Activated T-cell treated with anti-CD3 and anti-CD28 coated beads, Interleukin-2, amount 50 U/mL, for 72 hours (primary cell): ENCODE data around the gene LITAF. TPM values are rescaled to one million over a fixed set of nuclear protein-coding genes. Genes with fewer than 3 reads are reported as not detected.

Experiments
- ATAC-seq, 2 donors: fragments of 150-1000 bp; cut with Tn5 transposase; replicated peaks in 1 of 2; 2 replicates each; pipeline ENCODE4 v1.10.0; 2021; ENCODE audit warnings: moderate library complexity in 2 of 2, mild to moderate bottlenecking in 1 of 2
- DNase-seq, 2 donors: peaks; one replicate each; pipeline ENCODE4 v3.0.0; 2021 to 2022; ENCODE audit warnings: mixed read lengths in 1 of 2
- H3K27ac Mint-ChIP-seq: one replicate; pipeline ENCODE4 v1.8.0; 2022; ENCODE audit warnings: mild to moderate bottlenecking, moderate library complexity, mixed read lengths
- H3K27me3 Mint-ChIP-seq: one replicate; pipeline ENCODE4 v1.8.0; 2022; ENCODE audit warnings: low read depth, mixed read lengths
- H3K36me3 Mint-ChIP-seq, 2 donors: one replicate each; pipeline ENCODE4 v1.8.0; 2022; ENCODE audit warnings: mixed read lengths in 2 of 2, mild to moderate bottlenecking in 1 of 2; ENCODE audit not compliant: insufficient read depth in 2 of 2
- H3K4me1 Mint-ChIP-seq: one replicate; pipeline ENCODE4 v1.8.0; 2022; ENCODE audit warnings: low read depth, mixed read lengths
- H3K4me3 Mint-ChIP-seq, 2 donors: one replicate each; pipeline ENCODE4 v1.8.0; 2022; ENCODE audit warnings: mild to moderate bottlenecking in 2 of 2, mixed read lengths in 2 of 2, moderate library complexity in 2 of 2
- H3K9me3 Mint-ChIP-seq, 2 donors: one replicate each; pipeline ENCODE4 v1.8.0; 2022; ENCODE audit warnings: mixed read lengths in 2 of 2
- total RNA-seq, 2 donors: library from RNA; stranded (reverse); gene quantifications; one replicate each; pipeline ENCODE4 v1.2.3, GENCODE V29; 2022

LITAF gene
- total RNA-seq, 2 donors from 2014 or later, result 110 to 137 TPM

DNA sequence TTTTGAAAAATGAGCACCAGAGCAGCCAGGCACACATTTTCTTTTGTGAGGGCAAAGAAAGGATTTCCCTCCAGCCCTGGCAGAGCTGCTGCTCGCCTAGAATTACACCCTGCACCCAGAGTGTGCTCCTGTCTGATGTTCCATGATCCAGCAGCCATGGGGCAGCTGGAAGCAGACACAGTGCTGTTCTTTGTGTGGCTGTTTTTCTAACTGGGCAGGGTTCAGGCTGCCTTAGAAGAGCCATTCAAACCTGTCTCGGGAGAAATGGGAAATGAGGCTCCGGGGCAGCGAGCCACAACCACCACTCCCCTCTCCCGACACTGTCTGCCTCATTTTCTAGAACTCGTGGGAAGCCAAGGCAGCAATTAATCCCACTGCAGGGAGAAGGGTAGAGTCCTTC, 28.9 kb downstream of the LITAF start:
- Mint-ChIP-seq H3K27ac (peak overlapping the region; percentile 87), H3K27me3 (no peaks in the 10 kb centered on the region), H3K4me3 (no peak overlapping the region), H3K9me3 (no peaks in the 10 kb centered on the region), H3K36me3 (peaks cover 14 to 31% of the 10 kb centered on the region in 2 donors), H3K4me1 (peaks cover 51% of the 10 kb centered on the region)
- ATAC-seq (no peak), DNase-seq (no peak)

DNA sequence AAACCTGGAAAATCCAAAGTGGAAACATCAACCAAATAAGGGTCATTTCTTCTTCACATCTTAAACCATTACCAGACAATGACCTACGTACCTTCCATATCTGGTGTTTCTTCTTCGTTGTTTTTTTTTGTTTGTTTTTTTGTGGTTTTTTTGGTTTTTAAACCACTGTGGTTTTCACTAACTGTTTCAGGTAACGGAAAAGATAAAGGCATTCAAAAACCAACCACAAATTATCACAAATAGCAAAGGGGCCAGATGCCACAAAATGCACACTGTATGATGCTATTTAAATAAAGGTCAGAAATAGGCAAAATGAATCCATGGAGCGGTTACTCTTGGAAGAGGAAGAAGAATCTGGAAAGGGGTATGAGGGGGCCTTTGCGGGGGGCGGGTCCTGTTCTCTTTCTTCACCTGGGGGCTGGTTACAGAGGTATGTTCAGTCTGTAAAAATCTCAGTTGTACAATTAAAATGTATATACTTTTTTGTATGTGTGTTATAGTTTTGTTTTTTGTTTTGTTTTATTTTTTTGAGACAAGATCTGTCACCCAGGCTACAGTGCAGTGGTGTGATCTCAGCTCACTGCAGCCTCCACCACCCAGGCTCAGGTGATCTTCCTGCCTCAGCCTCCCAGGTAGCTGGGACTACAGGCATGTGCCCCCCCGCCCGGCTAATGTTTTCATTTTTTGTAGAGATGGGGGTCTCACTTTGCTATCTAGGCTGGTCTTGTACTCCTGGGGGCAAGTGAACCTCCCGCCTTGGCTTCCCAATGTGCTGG, 29.6 kb downstream of the LITAF start:
- peaks cover 16 to 35% of the 10 kb centered on the region in 2 donors for H3K36me3 Mint-ChIP-seq
- H3K27ac Mint-ChIP-seq, result peak overlapping the region; percentile 85
- H3K27me3 Mint-ChIP-seq, result no peaks in the 10 kb centered on the region
- peak overlapping the region in 1 of 2 donors; percentile 31 for H3K4me3 Mint-ChIP-seq
- ATAC-seq (no peak), DNase-seq (no peak)
- H3K4me1 Mint-ChIP-seq, result peaks cover 45% of the 10 kb centered on the region
- no peaks in the 10 kb centered on the region for H3K9me3 Mint-ChIP-seq

DNA sequence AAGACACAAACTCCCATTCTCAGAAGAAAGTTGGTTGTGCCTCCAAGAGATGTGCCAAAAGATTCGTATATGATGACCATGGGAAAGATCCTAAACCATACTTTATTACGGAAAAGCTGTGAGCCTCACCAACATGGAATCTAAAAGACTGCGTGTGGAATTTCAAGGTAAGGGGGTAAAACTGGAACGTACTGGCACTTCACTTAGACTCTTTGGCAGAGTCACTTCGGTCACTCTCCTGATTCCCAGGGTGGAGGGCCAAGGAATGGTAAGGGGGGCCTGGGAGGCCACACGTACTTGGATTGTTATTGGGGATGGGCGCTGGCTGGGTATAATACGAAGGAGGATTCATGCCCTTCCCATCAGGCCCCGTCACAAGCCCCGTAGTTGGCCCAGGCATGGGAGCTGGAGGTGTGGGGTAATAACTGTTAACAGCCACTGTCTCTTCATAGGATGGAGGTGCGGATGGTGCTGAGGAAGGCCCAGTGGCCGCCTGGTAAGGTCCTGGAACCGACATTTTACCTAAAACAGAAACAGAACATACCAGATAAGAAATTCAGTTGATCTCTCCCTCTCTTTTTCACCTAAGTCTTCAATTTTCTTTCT, 30.4 kb downstream of the LITAF start:
- Mint-ChIP-seq H3K9me3 (no peaks in the 10 kb centered on the region), H3K27ac (peak overlapping the region; percentile 85), H3K27me3 (no peaks in the 10 kb centered on the region), H3K36me3 (peaks cover 16 to 35% of the 10 kb centered on the region in 2 donors), H3K4me1 (peaks cover 37% of the 10 kb centered on the region), H3K4me3 (no peak overlapping the region)
- ATAC-seq (no peak), DNase-seq (no peak)

DNA sequence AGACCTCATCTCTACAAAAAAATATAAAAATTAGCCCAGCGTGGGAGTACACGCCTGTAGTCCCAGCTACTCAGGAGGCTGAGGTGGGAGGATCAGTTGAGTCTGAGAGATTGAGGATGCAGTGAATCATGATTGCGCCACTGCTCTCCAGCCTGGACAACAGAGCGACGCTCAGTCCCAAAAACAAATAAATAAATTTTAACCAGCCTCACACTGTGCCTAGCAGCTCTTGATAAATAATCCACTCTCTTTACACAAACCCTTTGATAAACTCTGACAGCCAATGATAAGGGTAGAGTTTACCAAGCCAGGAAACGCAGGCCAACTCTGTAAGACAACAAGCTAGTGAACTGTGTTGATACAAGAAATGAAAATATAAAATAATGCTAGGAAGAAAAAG, 32.7 kb downstream of the LITAF start:
- Mint-ChIP-seq H3K4me3 (no peak overlapping the region), H3K27me3 (no peaks in the 10 kb centered on the region)

DNA sequence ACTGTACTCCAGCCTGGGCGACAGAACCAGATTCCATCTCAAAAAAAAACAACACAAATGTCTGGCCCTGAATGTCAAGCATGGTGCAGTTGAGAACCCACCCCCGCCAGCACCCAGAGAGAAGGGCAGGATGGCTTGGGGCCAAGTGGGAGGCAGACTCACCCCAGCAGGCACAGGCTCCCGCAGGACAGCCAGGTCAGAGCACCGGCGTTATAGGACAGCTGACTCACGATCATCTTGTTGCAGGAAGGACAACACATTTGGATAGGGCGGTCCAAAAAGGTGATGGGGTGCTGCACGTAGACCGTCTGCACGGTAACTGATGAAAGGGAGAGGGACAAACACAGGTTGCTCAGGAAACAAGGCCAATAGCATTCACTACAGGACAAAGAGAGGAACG, 33.3 kb downstream of the LITAF start:
- H3K27me3 Mint-ChIP-seq, result no peaks in the 10 kb centered on the region
- H3K4me3 Mint-ChIP-seq, result no peak overlapping the region
- no peak overlapping the region for H3K27ac Mint-ChIP-seq
- peaks cover 24 to 55% of the 10 kb centered on the region in 2 donors for H3K36me3 Mint-ChIP-seq
- H3K4me1 Mint-ChIP-seq, result peaks cover 13% of the 10 kb centered on the region
- DNase-seq (no peak), ATAC-seq (no peak)
- H3K9me3 Mint-ChIP-seq, result peaks cover 0 to 2% of the 10 kb centered on the region in 2 donors

More for the DNA sequence above, 32.7 kb downstream of the LITAF start:
- Mint-ChIP-seq H3K9me3 (peaks cover 0 to 2% of the 10 kb centered on the region in 2 donors), H3K36me3 (peaks cover 24 to 51% of the 10 kb centered on the region in 2 donors), H3K27ac (no peak overlapping the region), H3K4me1 (peaks cover 20% of the 10 kb centered on the region)
- DNase-seq (no peak), ATAC-seq (no peak)

DNA sequence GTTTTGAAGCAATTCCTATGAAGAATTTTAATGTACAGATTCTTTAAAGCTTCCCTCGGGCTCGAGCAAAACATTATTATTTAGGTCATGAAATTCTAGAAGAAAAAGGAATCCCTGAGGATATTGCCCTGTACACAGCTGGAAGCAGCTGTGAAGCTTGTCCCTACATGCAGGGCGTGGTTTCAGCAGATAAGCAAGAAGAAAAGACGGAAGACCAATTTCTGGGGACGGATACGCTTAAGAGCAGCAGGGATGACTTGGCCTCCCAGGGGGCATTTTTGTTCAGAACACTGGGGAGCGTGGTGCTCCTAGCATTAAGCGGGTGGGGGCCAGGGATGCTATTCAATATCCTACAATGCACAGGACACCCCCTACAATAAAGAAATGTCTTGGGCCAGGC, 34.3 kb downstream of the LITAF start:
- Mint-ChIP-seq H3K4me3 (no peak overlapping the region), H3K36me3 (peaks cover 24 to 60% of the 10 kb centered on the region in 2 donors), H3K4me1 (peaks cover 5% of the 10 kb centered on the region), H3K27me3 (no peaks in the 10 kb centered on the region), H3K27ac (peak overlapping the region; percentile 60), H3K9me3 (peaks cover 0 to 2% of the 10 kb centered on the region in 2 donors)
- ATAC-seq (no peak), DNase-seq (no peak)

DNA sequence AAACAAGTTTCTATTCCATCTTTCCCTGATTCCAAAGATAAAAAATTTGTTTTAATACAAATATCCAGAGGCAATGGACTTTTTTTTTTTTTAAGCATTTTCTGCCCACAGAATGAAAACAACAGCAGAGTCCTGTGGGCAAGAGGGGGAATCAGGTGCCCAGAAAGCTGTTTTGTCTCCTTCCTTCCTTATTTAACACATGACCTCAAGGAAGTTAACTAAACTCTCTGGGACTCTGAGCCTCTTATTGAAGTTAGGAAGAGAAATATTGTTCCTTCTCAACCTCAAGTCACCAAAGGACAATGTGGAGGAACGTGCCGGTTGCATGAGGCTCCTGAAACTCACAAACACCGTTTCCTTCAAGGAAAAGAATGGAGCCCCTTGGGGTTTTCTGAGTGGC, 34.9 kb downstream of the LITAF start:
- DNase-seq (no peak), ATAC-seq (no peak)
- Mint-ChIP-seq H3K4me3 (no peak overlapping the region), H3K27me3 (no peaks in the 10 kb centered on the region), H3K27ac (no peak overlapping the region), H3K4me1 (peaks cover 2% of the 10 kb centered on the region), H3K9me3 (peaks cover 0 to 2% of the 10 kb centered on the region in 2 donors), H3K36me3 (peaks cover 22 to 58% of the 10 kb centered on the region in 2 donors)

DNA sequence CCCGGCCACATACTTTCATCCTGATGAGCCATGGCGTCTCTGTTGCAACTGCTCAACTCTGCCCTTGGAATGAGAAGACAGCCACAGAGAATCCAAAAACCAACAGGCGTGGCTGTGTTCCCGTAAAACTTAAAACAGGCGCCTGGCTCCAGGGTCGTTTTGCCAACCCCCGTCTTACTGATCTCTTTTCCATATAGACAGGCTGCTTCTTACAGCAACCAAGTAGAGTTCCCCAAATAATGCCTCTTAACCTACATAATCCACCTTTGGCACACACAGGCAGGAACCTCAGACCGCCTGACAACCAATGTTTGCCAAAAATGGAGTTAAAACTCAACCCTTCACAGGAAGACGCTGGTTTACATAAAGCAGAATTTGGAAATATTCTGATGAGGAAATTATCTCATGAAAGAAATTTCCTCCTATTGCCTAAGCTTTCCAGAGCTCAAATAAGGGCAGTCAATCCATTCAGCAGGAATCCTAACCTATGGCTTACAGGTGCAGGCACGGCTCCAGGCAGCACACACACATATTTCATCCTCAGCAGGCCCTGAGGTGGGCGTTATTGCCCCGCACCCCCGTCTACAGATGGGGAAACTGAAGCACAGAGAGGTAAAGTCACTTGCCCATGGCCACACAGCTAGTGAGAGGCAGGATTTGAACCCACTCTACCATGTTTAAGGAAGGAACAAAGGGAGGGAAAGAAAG, 35.8 kb downstream of the LITAF start:
- no peaks in the 10 kb centered on the region for H3K27me3 Mint-ChIP-seq
- H3K4me3 Mint-ChIP-seq, result no peak overlapping the region
- no peak for ATAC-seq
- H3K27ac Mint-ChIP-seq, result peak overlapping the region; percentile 65
- H3K4me1 Mint-ChIP-seq, result no peaks in the 10 kb centered on the region
- peaks cover 16 to 49% of the 10 kb centered on the region in 2 donors for H3K36me3 Mint-ChIP-seq
- peaks cover 0 to 2% of the 10 kb centered on the region in 2 donors for H3K9me3 Mint-ChIP-seq
- DNase-seq, result no peak

DNA sequence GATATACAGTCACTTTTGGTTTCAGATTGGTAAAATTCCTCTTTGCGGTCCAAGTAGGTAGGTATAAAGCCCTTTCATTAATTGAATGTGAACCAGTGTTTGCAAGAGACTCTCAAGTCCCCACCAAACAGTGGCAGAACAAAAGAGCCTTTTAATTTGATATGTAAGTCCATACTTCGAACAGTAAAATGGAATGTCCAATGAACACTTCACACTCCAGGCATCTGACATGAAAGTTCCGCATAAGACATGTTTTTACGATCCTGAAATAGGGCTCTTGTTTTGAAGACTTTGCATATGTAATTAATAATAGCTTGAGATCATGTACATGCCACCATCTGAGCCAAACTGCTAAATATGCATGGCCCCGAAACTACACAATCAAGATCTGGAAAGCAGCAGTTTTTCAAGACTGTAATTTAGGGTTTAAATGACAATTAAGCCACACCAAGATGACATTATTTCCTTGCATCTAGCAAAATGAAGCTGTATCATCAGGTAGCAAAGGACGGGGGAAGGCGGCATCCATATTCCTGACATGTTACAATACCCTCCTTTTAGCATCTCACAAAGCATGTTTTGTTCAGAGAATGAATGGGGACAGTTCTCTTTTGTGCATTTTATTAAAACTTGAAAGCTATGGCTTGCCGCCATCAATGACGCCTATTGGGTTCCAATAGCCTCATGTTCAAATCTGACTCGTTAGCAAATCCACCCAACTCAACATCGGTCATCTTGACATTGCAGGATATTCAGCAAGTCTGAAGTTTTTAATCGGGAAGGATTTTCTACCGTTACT, 39.4 kb downstream of the LITAF start:
- ATAC-seq, result no peak
- no peak overlapping the region for H3K27ac Mint-ChIP-seq
- DNase-seq, result no peak
- H3K27me3 Mint-ChIP-seq, result no peaks in the 10 kb centered on the region
- H3K36me3 Mint-ChIP-seq, result peaks cover 11 to 36% of the 10 kb centered on the region in 2 donors
- H3K4me1 Mint-ChIP-seq, result peaks cover 10% of the 10 kb centered on the region
- H3K4me3 Mint-ChIP-seq, result no peak overlapping the region
- peaks cover 0 to 2% of the 10 kb centered on the region in 2 donors for H3K9me3 Mint-ChIP-seq

DNA sequence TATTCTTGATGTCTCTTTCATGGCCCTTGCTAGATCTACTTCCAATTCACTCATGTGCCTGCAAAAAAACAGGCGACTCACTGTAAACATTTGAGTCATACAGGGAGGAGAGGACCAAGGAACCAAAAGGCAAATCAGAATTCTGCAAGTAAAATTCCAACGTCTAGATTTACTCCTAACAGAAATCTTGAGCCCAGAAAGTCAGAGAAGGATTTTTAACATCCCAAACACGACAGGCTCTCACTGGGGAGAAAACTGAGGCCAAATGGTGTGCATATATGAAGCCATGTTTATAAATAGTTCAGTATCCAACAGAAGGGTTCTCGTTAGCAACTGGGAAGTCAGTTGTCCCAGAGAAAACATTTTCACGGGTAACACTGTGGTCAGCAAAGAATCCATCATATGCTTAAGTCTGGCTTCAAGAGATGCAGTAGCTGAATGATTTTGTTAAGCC, 40.1 kb downstream of the LITAF start:
- Mint-ChIP-seq H3K27ac (no peak overlapping the region), H3K4me1 (peaks cover 10% of the 10 kb centered on the region), H3K9me3 (peaks cover 0 to 2% of the 10 kb centered on the region in 2 donors), H3K27me3 (no peaks in the 10 kb centered on the region), H3K4me3 (no peak overlapping the region), H3K36me3 (peaks cover 10 to 35% of the 10 kb centered on the region in 2 donors)
- no peak for DNase-seq
- ATAC-seq, result no peak

DNA sequence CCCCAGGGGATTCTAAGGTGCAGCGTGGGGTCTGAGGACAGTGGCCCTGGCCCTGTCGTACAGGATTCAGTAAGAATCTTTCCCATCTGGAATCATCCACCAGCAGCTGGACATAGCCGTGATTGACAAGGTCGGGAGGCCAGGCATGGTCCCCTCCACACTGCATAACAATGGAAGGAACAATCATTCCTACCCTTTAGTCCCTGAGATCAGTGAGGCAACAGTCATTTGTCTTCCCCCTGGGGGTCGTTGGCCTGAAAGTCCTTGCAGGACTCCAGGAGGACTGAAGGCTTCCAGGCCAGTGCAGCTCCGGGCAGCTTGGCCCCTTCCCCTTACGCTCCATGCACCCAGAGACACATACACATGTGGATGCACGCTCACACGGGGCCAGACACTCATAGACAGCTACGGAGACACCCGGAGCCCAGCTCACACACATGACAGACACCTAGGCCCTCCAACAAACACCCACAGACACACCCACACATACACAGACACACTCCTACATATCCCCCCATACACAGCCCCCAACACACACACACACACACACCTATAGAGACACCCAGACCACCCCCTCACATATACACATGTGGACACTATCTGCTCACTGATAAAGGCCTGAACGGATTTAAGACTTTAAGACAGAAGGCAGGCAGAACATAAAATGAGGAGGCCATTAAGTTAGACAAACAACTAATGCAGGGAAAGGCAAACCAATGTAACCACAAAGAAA, 42.9 kb downstream of the LITAF start:
- peaks cover 10% of the 10 kb centered on the region for H3K4me1 Mint-ChIP-seq
- H3K4me3 Mint-ChIP-seq, result no peak overlapping the region
- no peaks in the 10 kb centered on the region for H3K9me3 Mint-ChIP-seq
- DNase-seq, result no peak
- H3K27ac Mint-ChIP-seq, result no peak overlapping the region
- H3K36me3 Mint-ChIP-seq, result peaks cover 0 to 12% of the 10 kb centered on the region in 2 donors
- ATAC-seq, result no peak
- no peaks in the 10 kb centered on the region for H3K27me3 Mint-ChIP-seq

DNA sequence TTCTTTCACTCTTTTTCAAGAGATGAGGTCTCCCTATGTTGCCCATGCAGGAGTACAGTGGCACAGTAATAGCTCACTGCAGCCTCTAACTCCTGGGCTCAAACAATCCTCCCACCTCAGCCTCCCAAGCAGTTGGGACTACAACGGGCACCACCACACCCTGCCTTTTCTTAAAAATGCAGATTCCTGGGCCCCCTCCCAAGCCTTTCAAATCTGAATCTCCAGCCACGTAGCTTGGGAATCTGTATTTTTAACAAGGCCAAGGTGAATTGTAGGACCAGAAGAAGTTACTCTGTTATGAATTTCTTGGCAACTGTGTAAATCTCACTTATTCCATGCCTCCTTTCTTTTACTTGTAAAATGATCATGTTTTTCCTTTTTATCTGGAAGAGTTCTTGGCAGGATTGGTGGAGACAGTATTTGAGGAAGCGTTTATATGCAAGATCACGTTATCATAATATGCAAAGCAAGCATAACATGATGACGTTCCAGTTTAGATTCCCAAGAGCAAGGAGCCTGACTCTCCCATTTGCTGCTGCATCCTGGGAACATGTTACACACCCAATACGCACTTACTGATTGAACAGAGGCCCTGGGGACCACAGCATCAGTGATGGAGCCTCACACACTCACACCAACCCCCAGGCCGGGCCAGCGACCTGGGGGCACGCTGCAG, 44.5 kb downstream of the LITAF start:
- no peak for ATAC-seq
- no peaks in the 10 kb centered on the region for H3K9me3 Mint-ChIP-seq
- no peak overlapping the region for H3K4me3 Mint-ChIP-seq
- no peak for DNase-seq
- peaks cover 10% of the 10 kb centered on the region for H3K4me1 Mint-ChIP-seq
- peaks cover 0 to 3% of the 10 kb centered on the region in 2 donors for H3K36me3 Mint-ChIP-seq
- H3K27ac Mint-ChIP-seq, result no peak overlapping the region
- H3K27me3 Mint-ChIP-seq, result no peaks in the 10 kb centered on the region
